Panc1 (cell line): ENCODE measurements around the gene PNLIPRP3. TPM values are rescaled to one million over a fixed set of nuclear protein-coding genes. Genes with fewer than 3 reads are reported as not detected.

ENCODE experiments used
- ATAC-seq: fragments of 200-7000 bp; cut with Tn5 transposase; 2 replicates; pipeline ENCODE4 v1.9.1; 2020; ENCODE audit warnings: mild to moderate bottlenecking, moderate library complexity
- BruUV-seq: library from RNA; stranded (reverse); fragments of 400-500 nt; replicated peaks from 2 replicates; lab custom pipeline; 2021; lab: Mats Ljungman, UMichigan
- CTCF ChIA-PET: fragments of 300-600 bp; sonication (Branson Sonifier 250); formaldehyde crosslinking; loops from one replicate; lab custom pipeline; 2022; ENCODE audit warnings: antibody characterized with exemption; lab: Charles Lee
- POLR2A ChIA-PET: fragments of 300-600 bp; sonication (Branson Sonifier 250); formaldehyde crosslinking; loops from one replicate; lab custom pipeline; 2022; ENCODE audit warnings: antibody characterized with exemption; lab: Charles Lee
- DNase-seq: peaks from one replicate; pipeline ENCODE4 v3.0.0-alpha.2; 2010; ENCODE audit warnings: low read depth, low spot score
- H3K27ac ChIP-seq: 2 replicates; pipeline ENCODE4 v1.5.1; 2011; ENCODE audit warnings: mild to moderate bottlenecking, low read length, inconsistent platforms
- H3K27me3 ChIP-seq: fragments of 200-500 bp; sonication (Bioruptor generic); 2 replicates; pipeline ENCODE4 v1.6.0; 2014; ENCODE audit warnings: low read length, inconsistent platforms; ENCODE audit not compliant: control insufficient read depth, insufficient read depth
- H3K36me3 ChIP-seq: fragments of 200-500 bp; sonication (Bioruptor generic); 2 replicates; pipeline ENCODE4 v1.5.1; 2014; ENCODE audit warnings: inconsistent platforms, mild to moderate bottlenecking, low read length, moderate library complexity; ENCODE audit not compliant: control insufficient read depth, insufficient read depth
- H3K4me1 ChIP-seq: 2 replicates; pipeline ENCODE4 v1.5.1; 2011; ENCODE audit warnings: inconsistent platforms, mild to moderate bottlenecking, low read length, moderate library complexity; ENCODE audit not compliant: control insufficient read depth, insufficient read depth
- H3K4me3 ChIP-seq, 2 experiments: 2 replicates each; pipeline ENCODE4 v1.5.1; 2011 to 2012; ENCODE audit warnings: low read depth in 2 of 2, low read length in 2 of 2, mild to moderate bottlenecking in 2 of 2, inconsistent platforms in 1 of 2, moderate library complexity in 1 of 2
- H3K9me3 ChIP-seq: fragments of 200-500 bp; sonication (Bioruptor generic); 2 replicates; pipeline ENCODE4 v1.5.1; 2014; ENCODE audit warnings: low read depth, mild to moderate bottlenecking, inconsistent platforms, low read length, moderate library complexity; ENCODE audit not compliant: control insufficient read depth, insufficient read depth
- CTCF ChIP-seq: fragments of 450-650 bp; IDR thresholded peaks from 2 replicates; pipeline ENCODE4 v1.5.1; 2017; ENCODE audit warnings: mild to moderate bottlenecking
- POLR2AphosphoS5 ChIP-seq: IDR thresholded peaks from 2 replicates; pipeline ENCODE4 v1.6.1; 2012; ENCODE audit warnings: mild to moderate bottlenecking, low read depth, low read length, moderate library complexity
- REST ChIP-seq, 2 experiments: IDR thresholded peaks; 2 replicates each; pipeline ENCODE4 v1.6.1; 2011 to 2012; ENCODE audit warnings: low read depth in 2 of 2, control low read depth in 1 of 2, low read length in 1 of 2, mild to moderate bottlenecking in 1 of 2, moderate library complexity in 1 of 2; ENCODE audit not compliant: insufficient read depth in 1 of 2
- SIN3A ChIP-seq: IDR thresholded peaks from 2 replicates; pipeline ENCODE4 v1.6.1; 2012; ENCODE audit warnings: low read depth, mild to moderate bottlenecking, low read length, moderate library complexity, borderline replicate concordance; ENCODE audit not compliant: insufficient read depth
- TCF7L2 ChIP-seq: IDR thresholded peaks from 2 replicates; pipeline ENCODE4 v1.6.1; 2011; ENCODE audit warnings: mild to moderate bottlenecking, low read depth, low read length, inconsistent platforms
- in situ Hi-C: cut with HindIII; loops from 2 replicates; pipeline ENCODE4 v1.10.0; 2016; ENCODE audit warnings: low sequenced_read_pairs, low pct_unique_long_range_greater_than_20kb
- intact Hi-C: fragments of 100-400 bp; cut with micrococcal nuclease; formaldehyde crosslinking; loops from one replicate; pipeline ENCODE4 v1.10.0; 2022; ENCODE audit not compliant: unreplicated experiment
- total RNA-seq: library from RNA; stranded (reverse); gene quantifications from one replicate; pipeline ENCODE4 v1.2.1, GENCODE V29; 2021; ENCODE audit not compliant: unreplicated experiment

The PNLIPRP3 gene
- total RNA-seq, 1 experiment from 2014 or later = not detected

- no TSS peak for BruUV-seq
- no peak overlapping the region for H3K27ac ChIP-seq
- ATAC-seq = no peak
- in situ Hi-C loops (no loop called here), intact Hi-C loops (no loop called here)
- ChIA-PET CTCF (no interaction called here), POLR2A (no interaction called here)
- DNase-seq = no peak
- no peaks in the 10 kb centered on the region for H3K4me1 ChIP-seq
- no peaks in the 10 kb centered on the region for H3K27me3 ChIP-seq
- TF ChIP-seq POLR2AphosphoS5 (no peak), REST (IDR thresholded peaks at IDR 0.05; ENCODE audit: insufficient read depth in 1 of 2, low read depth in 2 of 2, low read length in 1 of 2) (no peak), CTCF (no peak), TCF7L2 (no peak), SIN3A (no peak)
- no peaks in the 10 kb centered on the region for H3K9me3 ChIP-seq
- no peak overlapping the region for H3K4me3 ChIP-seq
- no peaks in the 10 kb centered on the region for H3K36me3 ChIP-seq
Measured at GRCh38 chr10:116408719-116409118, 18.9 kb upstream of the PNLIPRP3 start.

- ChIA-PET CTCF (no interaction called here), POLR2A (no interaction called here)
- ATAC-seq = no peak
- in situ Hi-C loops (no loop called here), intact Hi-C loops (no loop called here)
- TF ChIP-seq SIN3A (no peak), CTCF (no peak), REST (IDR thresholded peaks at IDR 0.05; ENCODE audit: insufficient read depth in 1 of 2, low read depth in 2 of 2, low read length in 1 of 2) (no peak), POLR2AphosphoS5 (no peak), TCF7L2 (no peak)
- no peak overlapping the region for H3K4me3 ChIP-seq
- no peaks in the 10 kb centered on the region for H3K9me3 ChIP-seq
- no peaks in the 10 kb centered on the region for H3K36me3 ChIP-seq
- H3K27me3 ChIP-seq = peaks cover 2% of the 10 kb centered on the region; the same call in 1 of the 2 replicates
- BruUV-seq = no TSS peak
- no peak for DNase-seq
- H3K4me1 ChIP-seq = no peaks in the 10 kb centered on the region
- H3K27ac ChIP-seq = no peak overlapping the region
Measured at GRCh38 chr10:116410351-116410750, 17.3 kb upstream of the PNLIPRP3 start.
